Measurements from ENCODE around the gene HPS1.

The HPS1 gene

GRCh38 chr10:98368644-98369043 is 78.1 kb downstream of the HPS1 start:
- no peak for TF ChIP-seq TCF12 (IDR thresholded peaks at IDR 0.05; ENCODE audit: low read depth)
- TF ChIP-seq NFIC (IDR thresholded peaks at IDR 0.05): no peak
- TF ChIP-seq EP300 (IDR thresholded peaks at IDR 0.05; ENCODE audit: borderline replicate concordance): no peak
- no peak for TF ChIP-seq TAF1 (IDR thresholded peaks at IDR 0.05; ENCODE audit: low read depth)
- TF ChIP-seq REST (IDR thresholded peaks at IDR 0.05; ENCODE audit: low read depth): no peak
- no peak for TF ChIP-seq RAD21 (IDR thresholded peaks at IDR 0.05; ENCODE audit: low read depth)
- TF ChIP-seq FOXM1 (IDR thresholded peaks at IDR 0.05; ENCODE audit: borderline replicate concordance, low read depth): no peak
- no peak for TF ChIP-seq TEAD4 (IDR thresholded peaks at IDR 0.05)
- no peak for TF ChIP-seq ZBTB7A (IDR thresholded peaks at IDR 0.05; ENCODE audit: low read depth)
- no peak for TF ChIP-seq EGR1 (IDR thresholded peaks at IDR 0.05)
- TF ChIP-seq YY1 (IDR thresholded peaks at IDR 0.05; ENCODE audit: low read depth): no peak
- no peak for TF ChIP-seq MAX (IDR thresholded peaks at IDR 0.05)
- no peak for TF ChIP-seq USF1 (IDR thresholded peaks at IDR 0.05)
- TF ChIP-seq CREB1 (IDR thresholded peaks at IDR 0.05; ENCODE audit: low read depth): no peak
- no peak for TF ChIP-seq CEBPB (IDR thresholded peaks at IDR 0.05)

- TF ChIP-seq CEBPB (IDR thresholded peaks at IDR 0.05) (no peak), TEAD4 (IDR thresholded peaks at IDR 0.05) (no peak), EGR1 (IDR thresholded peaks at IDR 0.05) (no peak), YY1 (IDR thresholded peaks at IDR 0.05; ENCODE audit: low read depth) (no peak), ZBTB7A (IDR thresholded peaks at IDR 0.05; ENCODE audit: low read depth) (no peak), TAF1 (IDR thresholded peaks at IDR 0.05; ENCODE audit: low read depth) (no peak), CREB1 (IDR thresholded peaks at IDR 0.05; ENCODE audit: low read depth) (no peak), USF1 (IDR thresholded peaks at IDR 0.05) (no peak), TCF12 (IDR thresholded peaks at IDR 0.05; ENCODE audit: low read depth) (no peak), REST (IDR thresholded peaks at IDR 0.05; ENCODE audit: low read depth) (no peak), EP300 (IDR thresholded peaks at IDR 0.05; ENCODE audit: borderline replicate concordance) (no peak), MAX (IDR thresholded peaks at IDR 0.05) (no peak), NFIC (IDR thresholded peaks at IDR 0.05) (no peak), FOXM1 (IDR thresholded peaks at IDR 0.05; ENCODE audit: borderline replicate concordance, low read depth) (no peak), RAD21 (IDR thresholded peaks at IDR 0.05; ENCODE audit: low read depth) (no peak)
Measured at GRCh38 chr10:98367604-98368451, 78.9 kb downstream of the HPS1 start.
